Fibroblast of the aortic adventitia (primary cell): ENCODE data around the gene LIPE. TPM values are rescaled to one million over a fixed set of nuclear protein-coding genes. Genes with fewer than 3 reads are reported as not detected.

Experiments
- DNase-seq: peaks from one replicate; pipeline ENCODE4 v3.0.0-alpha.2; 2010; ENCODE audit warnings: low read depth
- H3K4me3 ChIP-seq: 2 replicates; pipeline ENCODE4 v1.5.1; 2011; ENCODE audit warnings: low read depth, mild to moderate bottlenecking, control low read depth, low read length, moderate library complexity
- total RNA-seq: library from RNA; depleted of rRNA; stranded (reverse); fragments of >200 nt; gene quantifications from 2 replicates; pipeline ENCODE4 v1.2.3, GENCODE V29; 2012; ENCODE audit warnings: low replicate concordance
- TF ChIP-seq, protein P1 (sequence below): IDR thresholded peaks from 2 replicates; pipeline ENCODE4 v1.5.1; 2011; ENCODE audit warnings: mild to moderate bottlenecking, low read length, control low read depth, inconsistent platforms; ENCODE audit not compliant: insufficient read depth

LIPE gene
- 1.4 and 1.6 TPM in 2 replicates for total RNA-seq

DNA sequence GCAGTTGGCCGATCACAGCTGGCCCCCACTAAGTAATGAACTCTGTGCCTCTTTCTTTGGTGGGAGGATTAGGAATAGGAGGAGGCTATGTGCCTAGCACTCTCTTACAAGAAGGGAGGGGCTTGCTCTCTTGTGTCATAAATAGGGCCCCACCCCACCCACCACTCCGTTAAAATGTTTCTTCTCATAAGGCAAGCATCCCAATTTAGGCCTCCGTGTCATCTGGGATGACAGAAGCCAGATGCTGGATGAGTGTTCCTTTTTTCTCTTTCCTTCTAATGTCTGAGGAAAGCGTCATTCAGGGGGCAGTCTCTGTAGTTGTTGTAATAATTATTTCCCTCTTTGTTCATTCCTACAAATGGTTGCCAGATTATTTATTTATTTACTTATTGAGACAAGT lies at the start of gene LIPE:
TSS of gene LIPE (minus strand) at position 76 of the 400 bp plus-strand sequence. CDS start 239 bp downstream, outside the sequence.
- TF ChIP-seq, protein P1, sequence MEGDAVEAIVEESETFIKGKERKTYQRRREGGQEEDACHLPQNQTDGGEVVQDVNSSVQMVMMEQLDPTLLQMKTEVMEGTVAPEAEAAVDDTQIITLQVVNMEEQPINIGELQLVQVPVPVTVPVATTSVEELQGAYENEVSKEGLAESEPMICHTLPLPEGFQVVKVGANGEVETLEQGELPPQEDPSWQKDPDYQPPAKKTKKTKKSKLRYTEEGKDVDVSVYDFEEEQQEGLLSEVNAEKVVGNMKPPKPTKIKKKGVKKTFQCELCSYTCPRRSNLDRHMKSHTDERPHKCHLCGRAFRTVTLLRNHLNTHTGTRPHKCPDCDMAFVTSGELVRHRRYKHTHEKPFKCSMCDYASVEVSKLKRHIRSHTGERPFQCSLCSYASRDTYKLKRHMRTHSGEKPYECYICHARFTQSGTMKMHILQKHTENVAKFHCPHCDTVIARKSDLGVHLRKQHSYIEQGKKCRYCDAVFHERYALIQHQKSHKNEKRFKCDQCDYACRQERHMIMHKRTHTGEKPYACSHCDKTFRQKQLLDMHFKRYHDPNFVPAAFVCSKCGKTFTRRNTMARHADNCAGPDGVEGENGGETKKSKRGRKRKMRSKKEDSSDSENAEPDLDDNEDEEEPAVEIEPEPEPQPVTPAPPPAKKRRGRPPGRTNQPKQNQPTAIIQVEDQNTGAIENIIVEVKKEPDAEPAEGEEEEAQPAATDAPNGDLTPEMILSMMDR, result no peak
- no peak within 1 kb of the TSS for H3K4me3 ChIP-seq
- DNase-seq, result peak; percentile 43

- no peak for DNase-seq
- TF ChIP-seq, protein P1, result no peak
- no peak overlapping the region for H3K4me3 ChIP-seq
These were observed 48.2 kb upstream of the LIPE start for GRCh38 chr19:42475366-42475765.

- no peak overlapping the region for H3K4me3 ChIP-seq
- no peak for DNase-seq
- TF ChIP-seq, protein P1, result no peak
These were observed 47.6 kb upstream of the LIPE start for GRCh38 chr19:42474743-42475142.

DNA sequence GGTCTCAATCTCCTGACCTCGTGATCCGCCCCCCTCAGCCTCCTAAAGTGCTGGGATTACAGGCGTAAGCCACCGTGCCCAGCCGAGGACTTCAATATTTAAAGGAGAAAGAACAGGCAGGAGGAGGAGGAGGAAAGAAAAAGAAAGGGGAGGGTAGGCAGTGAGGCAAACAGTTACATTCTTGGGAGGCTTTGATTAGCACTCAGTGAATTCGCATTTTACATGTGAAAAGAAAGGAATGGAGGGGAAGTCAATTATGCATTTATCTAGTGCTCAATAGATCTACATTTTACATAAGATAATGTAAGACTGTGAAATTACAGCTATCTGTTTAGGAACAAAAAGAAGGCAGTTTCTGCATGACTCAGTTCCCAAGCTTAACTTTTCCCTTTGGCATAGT lies 46.5 kb upstream of the LIPE start:
- TF ChIP-seq, protein P1, result no peak
- H3K4me3 ChIP-seq, result no peak overlapping the region
- DNase-seq, result no peak

- DNase-seq, result no peak
- no peak overlapping the region for H3K4me3 ChIP-seq
- TF ChIP-seq, protein P1, result no peak
These were observed 45.4 kb upstream of the LIPE start for GRCh38 chr19:42472402-42473147.

DNA sequence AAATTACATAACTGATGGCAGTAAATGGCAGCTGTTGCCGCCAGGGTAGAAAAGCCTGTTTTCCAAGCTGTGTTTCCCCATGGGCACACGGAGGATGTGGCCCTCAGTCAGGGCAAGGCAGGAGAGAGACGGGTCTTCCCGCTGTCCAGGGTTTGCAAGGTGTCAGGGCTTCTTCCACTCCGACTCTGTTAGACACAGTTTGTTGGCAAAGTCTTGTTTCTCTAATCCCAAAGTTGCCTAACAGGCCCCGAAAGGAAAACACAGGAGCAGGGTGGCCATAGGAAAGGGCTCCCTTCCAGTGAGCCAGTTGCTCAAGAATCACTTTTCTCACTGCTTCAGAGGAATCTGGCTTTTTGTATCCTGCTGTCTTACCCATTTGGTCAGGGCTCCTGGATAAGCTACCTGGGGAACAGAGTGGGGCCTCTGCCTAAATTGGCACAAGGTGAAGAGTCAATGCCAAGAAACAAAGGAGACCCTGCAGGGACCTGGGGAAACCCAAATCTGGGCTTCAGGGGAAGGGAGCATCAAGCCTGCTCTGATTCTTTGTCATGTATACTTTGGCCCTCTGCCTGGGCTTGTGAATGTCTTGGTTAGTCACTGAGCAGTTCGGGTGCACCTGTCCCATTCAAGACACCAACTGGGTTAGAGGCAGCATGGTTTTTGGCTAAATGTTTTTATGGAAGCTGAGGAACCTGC lies 44.5 kb upstream of the LIPE start:
- no peak for DNase-seq
- no peak overlapping the region for H3K4me3 ChIP-seq
- TF ChIP-seq, protein P1, result no peak
